Measurements from ENCODE around the gene UBR3. TPM values are rescaled to one million over a fixed set of nuclear protein-coding genes. Genes with fewer than 3 reads are reported as not detected.

The UBR3 gene
- total and polyA plus RNA-seq, 2 of the 4 experiments (the other 2 are of a cell fraction): 10.0 to 33.9 TPM

DNA sequence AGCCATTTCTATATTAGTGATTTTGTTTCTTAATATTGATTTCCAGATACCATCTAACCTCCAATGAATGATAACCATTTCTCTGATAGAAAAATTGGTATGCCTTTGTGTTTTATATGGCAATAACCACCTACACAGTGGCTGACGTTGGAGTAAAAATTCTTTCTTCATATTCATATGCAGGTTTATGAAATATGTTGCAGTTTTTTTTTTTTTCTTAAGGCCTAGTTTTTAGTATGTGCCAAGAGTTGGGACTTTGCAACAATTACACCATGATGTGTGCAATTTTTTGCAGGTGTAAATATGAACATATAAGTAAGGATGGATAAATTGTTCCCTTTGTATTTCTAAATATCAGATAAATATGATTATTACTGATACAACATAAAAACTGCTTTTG, 187.5 kb downstream of the UBR3 start:
- Histone ChIP-seq H3K14ac (replicated peaks; ENCODE audit: low read depth, low read length) (no peak overlapping the region), H3K9me1 (ENCODE audit: insufficient read depth, low read length) (no peaks in the 10 kb centered on the region), H2AK9ac (replicated peaks; ENCODE audit: low read depth, low read length, poor library complexity) (no peak overlapping the region), H2AK5ac (ENCODE audit: low read depth, low read length) (no peak overlapping the region), H2BK5ac (ENCODE audit: low read depth, low read length, poor library complexity, severe bottlenecking) (no peak overlapping the region), H3K56ac (ENCODE audit: extremely low read depth, insufficient read depth, low read length) (no peak overlapping the region), H3K27ac (ENCODE audit: insufficient read depth, low read length) (no peak overlapping the region), H3K79me1 (ENCODE audit: low read depth in 1 of 2, low read length in 2 of 2) (no peaks in the 10 kb centered on the region; a peak in 1 of 4 replicates), H3K9me3 (ENCODE audit: control insufficient read depth, insufficient read depth, low read length) (no peaks in the 10 kb centered on the region), H3K23ac (ENCODE audit: low read depth, low read length) (no peak overlapping the region), H3K4ac (ENCODE audit: low read depth, low read length) (no peak overlapping the region), H2BK20ac (ENCODE audit: low read depth, low read length) (no peak overlapping the region), H3K4me2 (ENCODE audit: low read depth, low read length) (no peak overlapping the region), H2BK15ac (ENCODE audit: low read depth, low read length) (no peak overlapping the region), H3K4me3 (ENCODE audit: insufficient read depth, low read depth, low read length) (no peak overlapping the region), H3K4me1 (ENCODE audit: control insufficient read depth, insufficient read depth, low read length) (no peaks in the 10 kb centered on the region), H4K8ac (ENCODE audit: low read depth in 2 of 2, low read length in 2 of 2) (no peak overlapping the region), H2AFZ (replicated peaks; ENCODE audit: low read length, poor library complexity) (no peak overlapping the region), H3K9ac (ENCODE audit: low read depth, low read length) (no peak overlapping the region), H2BK120ac (ENCODE audit: low read depth, low read length) (no peak overlapping the region), H4K20me1 (ENCODE audit: insufficient read depth, low read length) (no peaks in the 10 kb centered on the region), H4K91ac (ENCODE audit: insufficient read depth, low read depth, low read length) (no peak overlapping the region), H3K27me3 (ENCODE audit: control insufficient read depth, insufficient read depth, low read length) (no peaks in the 10 kb centered on the region), H4K5ac (ENCODE audit: low read depth, low read length) (no peak overlapping the region), H3K18ac (ENCODE audit: low read depth, low read length) (no peak overlapping the region), H3K36me3 (ENCODE audit: control insufficient read depth, insufficient read depth, low read length) (peaks cover 2% of the 10 kb centered on the region; the same call in 1 of the 2 replicates)
- WGBS, 2 experiments (ENCODE audit: extremely low coverage in 2 of 2, insufficient read length in 1 of 2): no CpG with 5 or more reads among the region's 1 CpG
- ATAC-seq (ENCODE audit: low read depth) (no peak), DNase-seq (no peak)
- intact Hi-C loops (cut with micrococcal nuclease): no loop called here
- TF ChIP-seq RFX5 (IDR thresholded peaks at IDR 0.05; ENCODE audit: low read depth, low read length): no peak
- TF ChIP-seq, protein P1, sequence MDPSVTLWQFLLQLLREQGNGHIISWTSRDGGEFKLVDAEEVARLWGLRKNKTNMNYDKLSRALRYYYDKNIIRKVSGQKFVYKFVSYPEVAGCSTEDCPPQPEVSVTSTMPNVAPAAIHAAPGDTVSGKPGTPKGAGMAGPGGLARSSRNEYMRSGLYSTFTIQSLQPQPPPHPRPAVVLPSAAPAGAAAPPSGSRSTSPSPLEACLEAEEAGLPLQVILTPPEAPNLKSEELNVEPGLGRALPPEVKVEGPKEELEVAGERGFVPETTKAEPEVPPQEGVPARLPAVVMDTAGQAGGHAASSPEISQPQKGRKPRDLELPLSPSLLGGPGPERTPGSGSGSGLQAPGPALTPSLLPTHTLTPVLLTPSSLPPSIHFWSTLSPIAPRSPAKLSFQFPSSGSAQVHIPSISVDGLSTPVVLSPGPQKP (IDR thresholded peaks at IDR 0.05; ENCODE audit: borderline replicate concordance, low read depth, low read length): no peak
- no peak for TF ChIP-seq MAFK (IDR thresholded peaks at IDR 0.05; ENCODE audit: low read depth, low read length)
- no peak for TF ChIP-seq POLR2A (IDR thresholded peaks at IDR 0.05; ENCODE audit: low read depth, low read length)
- dilution Hi-C loops (cut with HindIII; ENCODE audit: low sequenced_read_pairs, unreplicated experiment): no loop called here
- ChIA-PET POLR2A (ENCODE audit: unreplicated experiment) (no interaction called here), CTCF (no interaction called here)
- in situ Hi-C loops (cut with MboI; ENCODE audit: low sequenced_read_pairs): no loop called here
- no TSS peak for BruUV-seq (replicated peaks)
